Caco-2 (cell line): ENCODE results near the gene SLC1A3. TPM values are rescaled to one million over a fixed set of nuclear protein-coding genes. Genes with fewer than 3 reads are reported as not detected.
"Not testable (repeated sequence)": the region's sequence is repeated elsewhere in the genome, so short reads cannot be mapped to it uniquely, and the experiment has no call there.

ENCODE experiments used
- BruUV-seq: library from RNA; stranded (reverse); fragments of 400-500 nt; replicated peaks from 2 replicates; lab custom pipeline; 2021; lab: Mats Ljungman, UMichigan
- CTCF ChIA-PET: fragments of 300-600 bp; sonication (Branson Sonifier 250); formaldehyde crosslinking; loops from one replicate; lab custom pipeline; 2022; ENCODE audit warnings: antibody characterized with exemption; lab: Charles Lee
- POLR2A ChIA-PET: fragments of 300-600 bp; sonication (Branson Sonifier 250); formaldehyde crosslinking; loops from one replicate; lab custom pipeline; 2022; ENCODE audit warnings: antibody characterized with exemption; lab: Charles Lee
- DNase-seq, 2 experiments: peaks; one replicate each; pipeline versions ENCODE4 v3.0.0 to v3.0.0-alpha.2; 2020 to 2022
- H3K27me3 ChIP-seq: replicated peaks from 2 replicates; pipeline ENCODE4 v1.6.0; 2011; ENCODE audit warnings: low read length; ENCODE audit not compliant: control insufficient read depth, insufficient read depth
- H3K36me3 ChIP-seq: 2 replicates; pipeline ENCODE4 v1.5.1; 2011; ENCODE audit warnings: low read length; ENCODE audit not compliant: control insufficient read depth, insufficient read depth
- H3K4me1 ChIP-seq: fragments of 250-450 bp; sonication (Bioruptor Pico); 2 replicates; pipeline ENCODE4 v1.5.1; 2020; ENCODE audit warnings: mild to moderate bottlenecking
- H3K4me3 ChIP-seq: 2 replicates; pipeline ENCODE4 v1.5.1; 2011; ENCODE audit warnings: low read depth, mild to moderate bottlenecking, control low read depth, low read length
- H3K9me3 ChIP-seq: fragments of 250-450 bp; sonication (Bioruptor Pico); 2 replicates; pipeline ENCODE4 v1.5.1; 2020; ENCODE audit warnings: mild to moderate bottlenecking, moderate library complexity
- H3K27ac Mint-ChIP-seq: one replicate; pipeline ENCODE4 v1.8.0; 2022; ENCODE audit warnings: mixed read lengths; ENCODE audit not compliant: unreplicated experiment
- H3K27me3 Mint-ChIP-seq: one replicate; pipeline ENCODE4 v1.8.0; 2022; ENCODE audit warnings: mixed read lengths; ENCODE audit not compliant: insufficient read depth, unreplicated experiment
- H3K36me3 Mint-ChIP-seq: one replicate; pipeline ENCODE4 v1.8.0; 2022; ENCODE audit warnings: mild to moderate bottlenecking, mixed read lengths; ENCODE audit not compliant: insufficient read depth, unreplicated experiment
- H3K4me1 Mint-ChIP-seq: one replicate; pipeline ENCODE4 v1.8.0; 2022; ENCODE audit warnings: low read depth, mixed read lengths; ENCODE audit not compliant: unreplicated experiment
- H3K4me3 Mint-ChIP-seq: one replicate; pipeline ENCODE4 v1.8.0; 2022; ENCODE audit warnings: mild to moderate bottlenecking, moderate library complexity, mixed read lengths; ENCODE audit not compliant: unreplicated experiment
- H3K9me3 Mint-ChIP-seq: one replicate; pipeline ENCODE4 v1.8.0; 2022; ENCODE audit warnings: mixed read lengths; ENCODE audit not compliant: unreplicated experiment
- CTCF ChIP-seq, 2 experiments: fragments of 200-600 bp in 1 of 2; IDR thresholded peaks; 1 replicate in 1 of 2; 2 replicates in 1 of 2; pipeline versions ENCODE4 v1.5.1 to v1.8.0; 2011 to 2022; ENCODE audit warnings: antibody characterized with exemption in 1 of 2, control low read depth in 1 of 2, inconsistent platforms in 1 of 2, low read depth in 1 of 2, low read length in 1 of 2, mild to moderate bottlenecking in 1 of 2, moderate library complexity in 1 of 2; ENCODE audit not compliant: insufficient read depth in 1 of 2, severe bottlenecking in 1 of 2, unreplicated experiment in 1 of 2
- intact Hi-C: fragments of 100-400 bp; cut with micrococcal nuclease; formaldehyde crosslinking; loops from one replicate; pipeline ENCODE4 v1.10.0; 2022; ENCODE audit not compliant: unreplicated experiment
- total RNA-seq: library from RNA; stranded (reverse); gene quantifications from 2 replicates; pipeline ENCODE4 v1.2.3, GENCODE V29; 2022

SLC1A3 gene
- total RNA-seq, 1 experiment from 2014 or later: 178 TPM

- ChIA-PET CTCF (no interaction called here), POLR2A (no interaction called here)
- no TSS peak for BruUV-seq
- no peak overlapping the region for H3K4me3 ChIP-seq
- no peak for TF ChIP-seq CTCF (IDR thresholded peaks at IDR 0.05; ENCODE audit: insufficient read depth in 1 of 2, low read depth in 1 of 2, low read length in 1 of 2, severe bottlenecking in 1 of 2, unreplicated experiment in 1 of 2)
- no peaks in the 10 kb centered on the region for H3K36me3 ChIP-seq
- no peaks in the 10 kb centered on the region for H3K27me3 ChIP-seq
- DNase-seq: no peak
- H3K4me1 Mint-ChIP-seq: peaks cover 19% of the 10 kb centered on the region
- H3K9me3 Mint-ChIP-seq: no peaks in the 10 kb centered on the region
- H3K4me1 ChIP-seq: no peaks in the 10 kb centered on the region; the same call in 1 of the 2 replicates
- H3K27me3 Mint-ChIP-seq: no peaks in the 10 kb centered on the region
- H3K9me3 ChIP-seq: no peaks in the 10 kb centered on the region
- no peaks in the 10 kb centered on the region for H3K36me3 Mint-ChIP-seq
- no peak overlapping the region for H3K4me3 Mint-ChIP-seq
- intact Hi-C loops: no loop called here
- no peak overlapping the region for H3K27ac Mint-ChIP-seq
Measured at GRCh38 chr5:36587354-36587753, 19.1 kb upstream of the SLC1A3 start.

GRCh38 chr5:36589735-36590134, 16.7 kb upstream of the SLC1A3 start:
- BruUV-seq, intact Hi-C loops: not testable (repeated sequence)

GRCh38 chr5:36590513-36591286, 15.7 kb upstream of the SLC1A3 start:
- TF ChIP-seq CTCF (IDR thresholded peaks at IDR 0.05; ENCODE audit: insufficient read depth in 1 of 2, low read depth in 1 of 2, low read length in 1 of 2, severe bottlenecking in 1 of 2, unreplicated experiment in 1 of 2): no peak
- H3K27me3 ChIP-seq: no peaks in the 10 kb centered on the region
- no peak for DNase-seq
- POLR2A ChIA-PET: no interaction called here
- H3K4me1 ChIP-seq: no peaks in the 10 kb centered on the region
- H3K36me3 Mint-ChIP-seq: no peaks in the 10 kb centered on the region
- H3K27me3 Mint-ChIP-seq: no peaks in the 10 kb centered on the region
- H3K36me3 ChIP-seq: no peaks in the 10 kb centered on the region
- no peak overlapping the region for H3K27ac Mint-ChIP-seq
- H3K4me1 Mint-ChIP-seq: no peaks in the 10 kb centered on the region
- no peak overlapping the region for H3K4me3 Mint-ChIP-seq
- intact Hi-C loops: no loop called here
- CTCF ChIA-PET: no interaction called here
- no TSS peak for BruUV-seq
- H3K9me3 ChIP-seq: no peaks in the 10 kb centered on the region
- no peaks in the 10 kb centered on the region for H3K9me3 Mint-ChIP-seq
- no peak overlapping the region for H3K4me3 ChIP-seq

More at GRCh38 chr5:36589735-36590134, 16.7 kb upstream of the SLC1A3 start:
- CTCF ChIA-PET, H3K4me3 Mint-ChIP-seq, H3K27me3 ChIP-seq, H3K4me3 ChIP-seq, DNase-seq, H3K4me1 Mint-ChIP-seq, H3K27ac Mint-ChIP-seq, POLR2A ChIA-PET, H3K36me3 Mint-ChIP-seq, H3K9me3 ChIP-seq, H3K4me1 ChIP-seq, H3K9me3 Mint-ChIP-seq, H3K36me3 ChIP-seq, H3K27me3 Mint-ChIP-seq: not testable (repeated sequence)
